H9 (cell line): ENCODE data around the gene PTMA. TPM values are rescaled to one million over a fixed set of nuclear protein-coding genes. Genes with fewer than 3 reads are reported as not detected.

Experiments
- DNase-seq: peaks from one replicate; pipeline ENCODE4 v3.0.0-alpha.2; 2017
- H2AFZ ChIP-seq: one replicate; pipeline ENCODE4 v1.6.1; 2013; ENCODE audit warnings: mild to moderate bottlenecking, low read length, control low read depth, moderate library complexity
- H2AK5ac ChIP-seq: 2 replicates; pipeline ENCODE4 v1.6.1; 2013; ENCODE audit warnings: low read length, control low read depth, mixed read lengths; ENCODE audit not compliant: insufficient read length
- H2BK120ac ChIP-seq: one replicate; pipeline ENCODE4 v1.6.1; 2013; ENCODE audit warnings: low read depth, mild to moderate bottlenecking, low read length, control low read depth, inconsistent platforms; ENCODE audit not compliant: poor library complexity, severe bottlenecking
- H2BK12ac ChIP-seq: 2 replicates; pipeline ENCODE4 v1.6.1; 2013; ENCODE audit warnings: low read length, control low read depth, mixed read lengths, low read depth; ENCODE audit not compliant: insufficient read length
- H2BK15ac ChIP-seq: 2 replicates; pipeline ENCODE4 v1.6.1; 2013; ENCODE audit warnings: low read depth, low read length, control low read depth
- H2BK20ac ChIP-seq: one replicate; pipeline ENCODE4 v1.6.1; 2013; ENCODE audit warnings: low read depth, mild to moderate bottlenecking, low read length, control low read depth, inconsistent platforms; ENCODE audit not compliant: poor library complexity, severe bottlenecking
- H2BK5ac ChIP-seq: 2 replicates; pipeline ENCODE4 v1.6.1; 2013; ENCODE audit warnings: low read length, control low read depth, mixed read lengths; ENCODE audit not compliant: insufficient read length
- H3K14ac ChIP-seq: 2 replicates; pipeline ENCODE4 v1.6.1; 2013; ENCODE audit warnings: low read length, control low read depth; ENCODE audit not compliant: insufficient read depth
- H3K18ac ChIP-seq: 2 replicates; pipeline ENCODE4 v1.6.1; 2013; ENCODE audit warnings: low read depth, mild to moderate bottlenecking, mixed read lengths, low read length, control low read depth; ENCODE audit not compliant: insufficient read length
- H3K23ac ChIP-seq: 2 replicates; pipeline ENCODE4 v1.6.1; 2013; ENCODE audit warnings: low read length, control low read depth, mixed read lengths, low read depth; ENCODE audit not compliant: insufficient read length
- H3K23me2 ChIP-seq: 2 replicates; pipeline ENCODE4 v1.6.1; 2013; ENCODE audit warnings: low read depth, mild to moderate bottlenecking, mixed read lengths, low read length, control low read depth; ENCODE audit not compliant: insufficient read length, poor library complexity, severe bottlenecking
- H3K27ac ChIP-seq: 2 replicates; pipeline ENCODE4 v1.5.1; 2013; ENCODE audit warnings: low read length, control low read depth, mixed read lengths, low read depth; ENCODE audit not compliant: insufficient read length
- H3K27me3 ChIP-seq: 2 replicates; pipeline ENCODE4 v1.6.1; 2013; ENCODE audit warnings: low read length, control low read depth, inconsistent platforms; ENCODE audit not compliant: insufficient read depth
- H3K4ac ChIP-seq: 2 replicates; pipeline ENCODE4 v1.6.1; 2013; ENCODE audit warnings: low read depth, mild to moderate bottlenecking, control low read depth, inconsistent platforms, low read length, moderate library complexity
- H3K4me1 ChIP-seq: 2 replicates; pipeline ENCODE4 v1.6.1; 2013; ENCODE audit warnings: low read length, control low read depth, inconsistent platforms; ENCODE audit not compliant: insufficient read depth
- H3K4me2 ChIP-seq: 2 replicates; pipeline ENCODE4 v1.6.1; 2013; ENCODE audit warnings: low read length, control low read depth, mixed read lengths; ENCODE audit not compliant: insufficient read length, insufficient read depth
- H3K56ac ChIP-seq: 2 replicates; pipeline ENCODE4 v1.6.1; 2013; ENCODE audit warnings: low read depth, mild to moderate bottlenecking, mixed read lengths, low read length, control low read depth; ENCODE audit not compliant: insufficient read length
- H3K79me1 ChIP-seq: 2 replicates; pipeline ENCODE4 v1.6.1; 2013; ENCODE audit warnings: low read depth, mild to moderate bottlenecking, moderate library complexity, low read length, control low read depth, inconsistent platforms; ENCODE audit not compliant: insufficient read depth, poor library complexity, severe bottlenecking
- H3K79me2 ChIP-seq: 2 replicates; pipeline ENCODE4 v1.6.1; 2013; ENCODE audit warnings: low read length, control low read depth, inconsistent platforms; ENCODE audit not compliant: insufficient read depth
- H3K9ac ChIP-seq: 2 replicates; pipeline ENCODE4 v1.6.1; 2013; ENCODE audit warnings: low read length, control low read depth, mixed read lengths; ENCODE audit not compliant: insufficient read length; ENCODE audit errors: extremely low read depth
- H3K9me3 ChIP-seq: one replicate; pipeline ENCODE4 v1.6.1; 2013; ENCODE audit warnings: low read depth, low read length, inconsistent platforms; ENCODE audit not compliant: control insufficient read depth
- H3T11ph ChIP-seq: one replicate; pipeline ENCODE4 v1.6.1; 2013; ENCODE audit warnings: mild to moderate bottlenecking, low read length, control low read depth, inconsistent platforms
- H4K20me1 ChIP-seq: one replicate; pipeline ENCODE4 v1.6.1; 2013; ENCODE audit not compliant: control insufficient read depth, insufficient read length, insufficient read depth
- H4K5ac ChIP-seq: 2 replicates; pipeline ENCODE4 v1.6.1; 2013; ENCODE audit warnings: low read depth, mild to moderate bottlenecking, mixed read lengths, low read length, control low read depth; ENCODE audit not compliant: insufficient read length
- H4K8ac ChIP-seq: replicated peaks from 2 replicates; pipeline ENCODE4 v1.6.1; 2013; ENCODE audit warnings: low read length, control low read depth, mixed read lengths, low read depth; ENCODE audit not compliant: insufficient read length
- H4K91ac ChIP-seq: 2 replicates; pipeline ENCODE4 v1.6.1; 2013; ENCODE audit warnings: low read depth, mild to moderate bottlenecking, moderate library complexity, mixed read lengths, low read length, control low read depth; ENCODE audit not compliant: insufficient read length
- H3K27ac Mint-ChIP-seq, 3 experiments: 2 replicates in 2 of 3; 3 replicates in 1 of 3; pipeline ENCODE4 v1.8.0; 2020 to 2021; ENCODE audit warnings: mixed read lengths in 3 of 3, mild to moderate bottlenecking in 1 of 3, moderate library complexity in 1 of 3
- H3K27me3 Mint-ChIP-seq: 2 replicates; pipeline ENCODE4 v1.8.0; 2021; ENCODE audit warnings: low read depth, mild to moderate bottlenecking, moderate library complexity, mixed read lengths
- H3K36me3 Mint-ChIP-seq, 3 experiments: 2 replicates in 2 of 3; 3 replicates in 1 of 3; pipeline ENCODE4 v1.8.0; 2020 to 2021; ENCODE audit warnings: low read depth in 3 of 3, mixed read lengths in 3 of 3; ENCODE audit not compliant: insufficient read depth in 1 of 3
- H3K4me1 Mint-ChIP-seq, 2 experiments: 2 replicates each; pipeline ENCODE4 v1.8.0; 2020; ENCODE audit warnings: mixed read lengths in 2 of 2
- H3K4me3 Mint-ChIP-seq, 2 experiments: 2 replicates in 1 of 2; 3 replicates in 1 of 2; pipeline ENCODE4 v1.8.0; 2020 to 2021; ENCODE audit warnings: mild to moderate bottlenecking in 2 of 2, mixed read lengths in 2 of 2, moderate library complexity in 1 of 2
- H3K9me3 Mint-ChIP-seq, 2 experiments: 2 replicates in 1 of 2; 3 replicates in 1 of 2; pipeline ENCODE4 v1.8.0; 2020; ENCODE audit warnings: mild to moderate bottlenecking in 2 of 2, mixed read lengths in 2 of 2, moderate library complexity in 1 of 2
- WGBS: extraction: QIAGEN DNeasy Blood & Tissue Kit; methylation state at CpG from one replicate; pipeline ENCODE4 v1.1.7; 2013; ENCODE audit warnings: missing lambda C conversion rate, low lambda C conversion rate, mixed read lengths; ENCODE audit not compliant: insufficient read length; ENCODE audit errors: extremely low coverage; 5-methylcytosine and 5-hydroxymethylcytosine counted together
- total RNA-seq: library from RNA; stranded (reverse); gene quantifications from 2 replicates; pipeline ENCODE4 v1.2.1, GENCODE V29; 2021
- TF ChIP-seq, protein P1 (sequence below): fragments of 200-600 bp; sonication (generic); conservative IDR thresholded peaks from 3 replicates; pipeline ENCODE4 v1.8.0; 2021; ENCODE audit warnings: antibody characterized with exemption, mild to moderate bottlenecking

PTMA gene
- total RNA-seq, 1 experiment from 2014 or later, result 1,963 TPM

DNA sequence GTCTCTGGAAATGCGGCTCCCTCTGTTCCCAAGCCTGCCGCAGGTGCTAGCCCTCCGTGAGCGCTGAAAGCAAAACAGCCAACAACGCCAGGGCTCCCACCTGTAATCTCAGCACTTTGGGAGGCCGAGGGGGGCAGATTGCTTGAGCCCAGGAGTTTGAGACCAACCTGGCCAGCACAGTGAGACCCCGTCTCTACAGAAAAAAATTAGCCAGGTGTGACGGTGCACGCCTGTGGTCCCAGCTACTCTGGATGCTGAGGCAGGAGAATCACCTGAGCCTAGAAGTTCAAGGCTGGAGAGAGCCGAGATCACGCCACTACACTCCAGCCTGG is 41.3 kb upstream of the PTMA start:
- H3K27ac ChIP-seq, result peak overlapping the region; percentile 85
- TF ChIP-seq, protein P1, sequence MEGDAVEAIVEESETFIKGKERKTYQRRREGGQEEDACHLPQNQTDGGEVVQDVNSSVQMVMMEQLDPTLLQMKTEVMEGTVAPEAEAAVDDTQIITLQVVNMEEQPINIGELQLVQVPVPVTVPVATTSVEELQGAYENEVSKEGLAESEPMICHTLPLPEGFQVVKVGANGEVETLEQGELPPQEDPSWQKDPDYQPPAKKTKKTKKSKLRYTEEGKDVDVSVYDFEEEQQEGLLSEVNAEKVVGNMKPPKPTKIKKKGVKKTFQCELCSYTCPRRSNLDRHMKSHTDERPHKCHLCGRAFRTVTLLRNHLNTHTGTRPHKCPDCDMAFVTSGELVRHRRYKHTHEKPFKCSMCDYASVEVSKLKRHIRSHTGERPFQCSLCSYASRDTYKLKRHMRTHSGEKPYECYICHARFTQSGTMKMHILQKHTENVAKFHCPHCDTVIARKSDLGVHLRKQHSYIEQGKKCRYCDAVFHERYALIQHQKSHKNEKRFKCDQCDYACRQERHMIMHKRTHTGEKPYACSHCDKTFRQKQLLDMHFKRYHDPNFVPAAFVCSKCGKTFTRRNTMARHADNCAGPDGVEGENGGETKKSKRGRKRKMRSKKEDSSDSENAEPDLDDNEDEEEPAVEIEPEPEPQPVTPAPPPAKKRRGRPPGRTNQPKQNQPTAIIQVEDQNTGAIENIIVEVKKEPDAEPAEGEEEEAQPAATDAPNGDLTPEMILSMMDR, result no peak
- no peaks in the 10 kb centered on the region for H4K20me1 ChIP-seq
- no peaks in the 10 kb centered on the region for H3K79me2 ChIP-seq
- no peak for DNase-seq
- Mint-ChIP-seq H3K9me3 (peaks cover 0 to 3% of the 10 kb centered on the region in 2 experiments; a peak in 2 of 5 replicates), H3K27ac (peak overlapping the region; percentile 91 to 98 (median 97)), H3K27me3 (peaks cover 2% of the 10 kb centered on the region; the same call in 1 of the 2 replicates), H3K36me3 (peaks cover 0 to 3% (median 0%) of the 10 kb centered on the region in 3 experiments; a peak in 2 of 7 replicates), H3K4me3 (peak overlapping the region; percentile 52 to 70; a peak in 4 of 5 replicates), H3K4me1 (peaks cover 31 to 46% of the 10 kb centered on the region in 2 experiments)
- no CpG with 5 or more reads among the region's 11 CpGs for WGBS
- no peak overlapping the region for H2BK12ac ChIP-seq
- no peak overlapping the region for H2BK15ac ChIP-seq
- H3K56ac ChIP-seq, result no peak overlapping the region
- no peak overlapping the region for H4K5ac ChIP-seq
- H3K9ac ChIP-seq, result peak overlapping the region; percentile 54
- peak overlapping the region; percentile 92 for H4K91ac ChIP-seq
- no peaks in the 10 kb centered on the region for H3K79me1 ChIP-seq
- peak overlapping the region; percentile 91 for H3K18ac ChIP-seq
- no peak overlapping the region for H2BK20ac ChIP-seq
- no peak overlapping the region for H3K23ac ChIP-seq
- H2AFZ ChIP-seq, result no peak overlapping the region
- H3K4me2 ChIP-seq, result peak overlapping the region; percentile 43
- no peaks in the 10 kb centered on the region for H3K9me3 ChIP-seq
- no peaks in the 10 kb centered on the region for H3K27me3 ChIP-seq
- peaks cover 3% of the 10 kb centered on the region for H3K23me2 ChIP-seq
- H4K8ac ChIP-seq, result no peak overlapping the region
- H3K4ac ChIP-seq, result no peak overlapping the region; the same call in 1 of the 2 replicates
- no peak overlapping the region for H3T11ph ChIP-seq
- no peak overlapping the region for H2BK120ac ChIP-seq
- peak overlapping the region; percentile 91; the same call in 1 of the 2 replicates for H3K14ac ChIP-seq
- H2AK5ac ChIP-seq, result no peak overlapping the region
- H2BK5ac ChIP-seq, result no peak overlapping the region
- peaks cover 8% of the 10 kb centered on the region; the same call in 1 of the 2 replicates for H3K4me1 ChIP-seq
